Measurements from ENCODE around the gene PEX16.

Gene PEX16

DNA sequence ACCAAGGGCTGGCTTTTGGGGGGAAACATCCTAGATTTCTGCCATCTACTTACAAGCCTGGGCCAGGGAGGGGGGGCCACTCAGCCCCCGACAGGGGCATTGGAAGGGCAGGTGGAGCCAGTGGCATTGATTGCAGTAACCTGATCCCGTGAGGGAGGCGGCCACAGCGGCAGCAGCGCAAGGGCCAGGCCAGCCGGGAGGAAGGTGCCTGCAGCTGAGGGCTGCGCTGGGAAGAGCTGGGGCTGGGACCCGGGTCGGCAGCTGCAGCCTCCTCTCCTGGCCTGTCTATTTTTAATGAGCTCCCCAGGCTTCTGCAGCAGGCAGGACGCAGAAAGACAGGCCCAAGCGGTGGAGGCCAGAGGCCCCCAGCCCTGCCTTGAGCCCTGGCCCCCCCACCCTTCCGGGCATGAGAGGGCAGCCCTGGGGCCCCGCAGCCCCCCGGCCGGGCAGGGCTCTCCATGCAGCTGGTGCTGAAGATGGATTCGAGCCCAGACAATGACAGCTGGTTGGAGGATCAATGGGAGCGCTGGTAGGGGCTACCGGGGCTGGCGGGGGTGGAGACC, 21.2 kb downstream of the PEX16 start:
- DNase-seq = no peak

DNA sequence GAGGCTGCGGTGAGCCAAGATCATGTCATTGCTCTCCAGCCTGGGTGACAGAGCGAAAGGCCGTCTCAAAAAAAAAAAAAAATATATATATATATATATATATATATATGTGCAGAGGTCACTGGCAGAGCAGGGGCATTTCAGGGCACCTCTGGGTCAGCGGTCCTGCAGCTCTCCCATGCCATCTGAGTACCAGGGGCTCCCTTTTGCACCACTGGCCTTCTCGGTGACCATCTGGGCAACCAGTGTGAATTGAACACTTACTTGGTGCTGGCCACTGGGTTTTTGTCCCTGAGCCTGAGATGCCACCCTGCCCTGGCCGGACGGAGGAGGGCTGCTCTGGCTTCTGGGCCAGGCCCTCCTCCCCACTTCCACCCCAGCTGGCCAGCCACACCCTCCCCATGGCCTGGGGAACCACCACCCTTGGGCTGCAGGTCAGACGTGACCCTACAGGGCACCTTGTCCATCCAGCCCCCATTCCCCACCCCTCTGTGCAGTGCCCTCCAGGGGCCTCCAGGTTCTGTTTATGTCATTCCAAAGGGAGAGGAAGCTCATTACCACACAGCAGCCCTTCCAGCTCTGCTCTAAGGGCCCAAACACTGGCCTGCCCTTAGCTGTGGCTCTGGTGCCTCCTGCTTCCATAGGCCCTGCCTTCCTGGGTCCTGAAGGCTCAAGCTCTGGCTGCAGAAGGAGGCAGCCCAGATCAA, 22.0 kb downstream of the PEX16 start:
- no peak for DNase-seq

DNA sequence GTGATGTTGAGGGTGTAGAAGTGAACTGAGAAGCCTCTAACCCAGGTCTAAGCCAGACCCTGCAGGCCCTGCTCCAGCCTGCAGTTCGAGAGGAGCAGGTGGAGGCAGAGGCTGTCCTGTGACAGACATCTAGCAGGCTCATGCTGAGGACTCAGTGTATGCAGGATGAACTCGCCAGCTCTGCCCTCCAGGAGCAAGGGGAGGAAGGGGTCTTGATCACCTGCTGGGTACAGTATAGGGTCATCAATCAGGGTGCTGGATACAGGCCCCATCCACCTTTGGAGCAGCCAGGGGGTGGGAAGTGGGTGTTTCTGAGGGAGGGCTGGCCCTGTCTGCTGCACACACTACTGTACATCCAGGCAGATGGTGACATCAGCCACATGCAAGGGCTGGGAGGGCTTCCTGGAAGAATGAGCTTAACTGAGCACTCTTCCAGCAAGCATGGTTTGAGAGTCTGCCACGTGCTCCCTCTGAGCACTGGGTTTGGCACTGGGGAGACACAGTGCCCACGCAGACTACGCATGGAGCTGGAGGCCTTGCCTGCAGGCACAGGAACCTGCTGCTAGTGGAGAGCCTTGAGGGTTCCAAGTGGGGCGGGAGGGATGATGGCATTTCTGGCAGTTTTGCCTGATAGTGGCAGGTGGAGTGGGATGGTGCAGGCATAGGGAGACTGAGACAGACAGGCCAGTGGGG, 23.0 kb downstream of the PEX16 start:
- no peak for DNase-seq

DNA sequence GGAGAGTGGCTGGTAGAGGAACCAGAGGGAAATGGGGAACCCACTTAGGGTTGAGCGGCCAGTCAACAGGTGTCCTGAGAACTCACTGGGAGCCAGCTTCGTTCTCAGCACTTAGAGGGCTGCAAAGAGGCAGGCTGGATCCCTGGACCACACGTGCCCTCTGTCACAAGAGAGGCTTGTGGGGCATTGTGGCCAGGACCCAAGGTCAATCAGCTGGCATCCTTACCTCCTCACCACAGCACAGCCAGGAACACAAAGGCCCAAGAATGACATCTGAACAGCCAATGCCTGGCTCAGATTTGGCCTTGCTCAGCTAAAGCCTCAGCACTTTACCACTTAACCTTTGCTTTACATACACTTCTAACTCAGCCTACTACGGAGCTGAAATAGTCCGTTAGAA, 24.8 kb downstream of the PEX16 start:
- DNase-seq = no peak

DNA sequence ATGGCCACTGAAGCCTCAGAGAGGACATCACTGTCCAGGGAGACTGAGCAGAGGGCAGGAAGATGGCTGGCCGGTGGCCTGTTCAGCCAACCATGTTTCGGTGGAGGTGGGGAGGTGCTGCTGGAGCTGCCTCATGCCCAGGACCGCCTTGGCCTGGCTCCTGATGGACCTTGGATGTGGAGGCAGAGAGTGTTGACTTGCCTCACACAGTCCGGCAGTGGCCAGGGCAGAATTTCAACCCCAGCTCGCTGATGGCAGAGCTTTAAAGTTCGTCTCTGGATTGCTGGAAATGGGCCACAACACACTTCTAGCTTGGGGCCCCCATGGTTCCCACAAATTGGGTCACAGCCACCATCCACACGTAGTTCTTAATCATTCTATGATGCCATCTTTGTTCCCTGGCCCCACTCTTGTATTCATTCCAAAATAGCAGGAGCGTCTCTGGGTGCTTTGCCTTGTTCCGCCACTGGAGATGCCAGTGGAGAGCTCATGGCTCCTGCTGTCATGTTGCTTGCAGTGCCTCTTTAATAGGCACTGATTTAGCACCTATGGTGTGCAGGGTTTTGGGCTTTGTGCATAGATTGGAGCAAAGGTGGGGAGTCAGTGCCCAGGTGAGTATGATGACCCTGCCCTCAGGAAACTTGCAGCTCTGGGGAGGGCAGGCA, 26.7 kb downstream of the PEX16 start:
- DNase-seq = no peak

DNA sequence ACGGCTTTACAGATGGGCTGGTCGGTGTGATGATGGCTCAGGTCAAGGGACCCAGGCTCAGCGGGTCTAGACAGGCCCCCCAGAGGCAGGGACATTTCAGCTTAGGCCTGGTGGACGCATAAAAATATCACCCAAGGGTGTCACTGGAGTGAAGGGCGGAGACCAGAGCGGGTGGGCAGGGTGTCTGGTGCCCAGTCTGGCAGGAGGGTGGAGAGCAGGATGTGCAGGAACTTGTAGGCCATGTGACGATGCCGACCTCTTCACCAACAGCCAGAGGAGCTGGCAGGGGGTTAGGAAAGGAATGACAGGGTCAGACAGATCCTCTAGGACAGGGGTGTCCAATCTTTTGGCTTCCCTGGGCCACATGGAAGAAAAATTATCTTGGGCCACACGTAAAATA, 27.7 kb downstream of the PEX16 start:
- no peak for DNase-seq

DNA sequence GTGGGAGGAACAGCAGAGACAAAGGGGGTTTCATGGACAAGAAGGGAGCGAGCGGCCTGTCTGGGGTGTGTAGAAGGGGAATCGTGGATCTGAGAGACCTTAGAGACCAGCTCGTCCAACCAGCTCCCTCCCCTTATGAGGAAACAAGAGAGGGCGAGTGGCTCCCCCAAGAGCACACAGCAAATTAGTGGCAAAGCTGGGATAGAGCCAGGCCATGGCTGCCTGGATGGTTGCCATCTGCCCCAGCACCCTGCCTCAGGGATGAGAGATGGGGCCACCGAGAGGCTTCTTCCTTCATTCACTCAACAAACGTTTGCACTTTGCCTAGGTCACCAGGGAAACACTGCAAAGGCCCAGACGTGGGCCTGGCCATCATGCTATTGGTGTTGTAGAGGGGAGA, 28.1 kb downstream of the PEX16 start:
- no peak for DNase-seq

DNA sequence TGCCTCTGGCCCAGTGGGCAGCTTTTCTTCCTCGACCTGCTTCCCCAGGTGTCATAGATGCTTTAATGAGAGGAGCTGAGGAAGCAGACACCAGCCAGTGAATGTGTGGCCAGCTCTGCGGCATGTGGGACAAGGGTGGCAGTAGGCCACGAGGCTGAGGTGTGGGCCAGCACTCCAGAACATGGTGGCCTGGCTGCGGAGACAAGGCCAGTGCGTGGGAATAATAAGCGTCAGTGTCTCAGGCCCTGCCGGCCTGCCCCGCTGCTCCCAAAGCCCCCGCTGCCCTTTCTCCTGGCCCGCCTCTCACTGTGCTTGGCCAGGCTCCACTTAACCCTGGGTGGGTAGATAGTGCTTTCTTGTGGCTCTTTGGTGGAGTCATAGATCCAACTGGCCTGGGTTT, 30.1 kb downstream of the PEX16 start:
- DNase-seq = no peak

DNA sequence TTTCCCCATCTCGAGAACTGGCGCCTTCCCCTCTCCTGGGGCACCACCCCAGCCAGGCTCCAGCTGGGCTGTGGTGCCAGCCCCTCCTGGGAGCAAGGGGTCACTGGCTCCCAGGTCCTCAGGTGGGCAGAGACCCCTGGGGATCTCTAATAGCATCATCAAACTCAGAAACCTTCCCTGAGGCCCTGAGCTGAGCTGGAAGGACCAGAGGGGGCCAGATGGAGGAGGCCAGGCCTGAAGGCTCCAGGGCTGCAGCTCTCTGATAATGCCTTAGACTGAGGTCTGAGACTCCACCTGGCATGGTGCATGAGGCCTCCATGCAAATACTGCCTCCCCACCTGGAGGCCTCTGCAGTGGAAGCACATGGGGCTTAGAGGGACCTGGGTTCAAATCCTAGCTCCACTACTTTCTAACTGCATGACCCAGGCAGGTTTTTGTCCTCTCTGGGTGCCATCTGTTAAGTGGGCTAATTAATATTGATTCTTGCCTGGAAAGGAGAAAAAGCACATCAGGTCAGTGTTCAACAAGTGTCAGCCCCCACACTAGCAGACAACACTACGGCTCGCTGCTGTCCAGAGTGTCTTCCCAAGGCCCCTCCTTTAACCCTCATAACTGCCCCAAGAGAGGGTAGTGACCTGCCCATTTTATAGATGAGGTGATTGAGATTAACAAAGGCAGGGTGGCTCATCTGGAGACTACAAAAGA, 30.7 kb downstream of the PEX16 start:
- DNase-seq = no peak

DNA sequence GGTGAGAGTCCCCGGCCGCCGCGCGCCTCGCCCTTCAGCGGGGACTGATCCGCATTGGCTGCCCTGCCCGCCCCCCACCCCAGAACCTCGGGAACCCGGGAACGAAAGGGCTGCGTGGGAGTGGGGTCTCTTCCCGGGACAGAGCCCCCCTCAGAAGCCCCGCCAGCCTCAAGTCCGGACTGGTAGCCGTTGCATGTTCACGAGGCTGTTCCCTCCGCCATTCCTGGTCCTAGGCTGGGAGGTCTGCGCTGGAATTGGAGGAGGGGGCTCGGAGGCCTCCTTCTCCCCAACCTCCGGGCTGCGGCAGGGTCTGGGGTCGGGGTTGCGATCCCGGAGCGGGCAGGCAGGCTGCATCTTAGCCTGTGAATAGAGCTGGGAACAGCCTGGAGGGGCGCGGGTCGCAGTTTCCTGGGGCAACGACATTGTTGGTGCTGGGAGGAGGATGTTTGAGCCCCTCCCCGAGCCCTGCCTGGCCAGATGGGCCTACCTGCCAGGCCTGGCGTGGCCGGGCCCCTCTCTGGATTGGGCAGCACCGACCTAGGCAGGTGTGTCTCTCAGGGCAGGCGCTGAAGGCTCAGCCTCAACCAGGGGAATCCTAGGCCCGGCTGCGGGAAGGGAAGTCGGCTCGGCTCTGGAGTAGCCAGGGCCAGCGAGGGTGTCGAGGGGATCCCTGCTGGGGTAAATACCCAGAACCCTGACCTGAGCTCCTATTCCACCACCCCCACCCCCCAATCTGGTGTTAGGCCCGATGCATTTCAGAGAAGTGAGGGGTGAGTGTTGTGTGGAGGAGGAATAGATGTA, 31.6 kb downstream of the PEX16 start:
- DNase-seq = no peak

DNA sequence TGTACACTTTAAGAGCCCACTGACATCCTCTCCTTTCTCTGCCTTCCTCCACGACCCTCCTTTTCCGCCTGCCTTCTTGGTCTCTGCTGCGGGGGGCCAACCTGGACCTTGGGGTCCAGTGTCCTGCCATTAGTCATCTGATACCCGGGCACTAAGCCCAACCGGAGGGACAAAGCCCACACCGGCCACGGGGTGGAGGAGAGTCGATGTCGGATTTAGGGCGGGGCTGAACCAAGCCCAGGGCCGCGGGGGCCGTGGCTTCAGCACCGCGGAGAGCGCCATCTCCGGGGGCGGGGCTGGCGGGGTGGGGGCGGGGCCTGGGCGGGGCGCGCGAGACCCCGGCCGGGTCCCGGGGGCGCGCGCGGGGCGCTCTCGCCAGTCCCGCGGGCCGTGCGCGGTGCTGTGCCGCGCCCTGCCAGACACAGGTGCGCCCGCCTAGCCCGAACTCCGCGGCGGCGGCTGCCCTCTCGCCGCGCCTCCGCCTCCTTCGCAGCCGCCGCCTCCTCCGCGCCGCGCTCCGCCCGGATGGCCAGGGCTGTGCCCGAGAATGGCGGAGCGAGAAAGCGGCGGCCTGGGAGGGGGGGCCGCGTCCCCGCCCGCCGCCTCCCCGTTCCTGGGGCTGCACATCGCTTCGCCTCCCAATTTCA, 32.3 kb downstream of the PEX16 start, which contains the start of gene MAPK8IP1:
Gene MAPK8IP1 (plus strand): TSS at position 378 of the 647 bp plus-strand sequence. CDS start 170 bp downstream, at position 548.
- no peak for DNase-seq

DNA sequence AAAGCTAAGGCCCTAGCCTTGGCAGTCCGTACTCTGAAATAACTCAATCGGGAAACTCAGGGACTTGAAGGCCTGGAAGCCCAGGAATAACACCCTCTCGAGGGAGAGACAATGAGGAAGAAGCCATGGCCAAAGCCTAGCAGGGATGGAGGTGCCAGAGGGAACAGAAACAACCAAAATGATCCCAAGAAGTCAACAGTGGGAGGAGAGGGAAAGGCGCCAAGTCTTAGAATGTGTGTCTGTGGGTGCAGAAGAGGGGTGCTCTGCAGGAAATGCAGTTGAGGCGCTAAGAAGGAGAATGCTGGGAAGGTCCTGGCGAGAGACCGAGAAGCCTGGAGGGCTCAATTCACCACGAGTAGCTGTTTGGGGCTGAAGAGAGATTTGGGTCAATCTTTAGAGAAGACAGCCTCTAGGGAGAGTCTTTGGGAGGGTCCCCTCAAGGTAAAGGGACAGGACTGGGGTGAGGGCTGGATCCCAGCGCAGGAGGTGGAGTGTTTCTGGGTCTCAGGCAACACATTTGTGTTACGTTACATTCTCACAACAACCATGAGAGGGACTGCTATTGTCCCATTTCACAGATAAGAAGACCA, 33.0 kb downstream of the PEX16 start:
- no peak for DNase-seq

DNA sequence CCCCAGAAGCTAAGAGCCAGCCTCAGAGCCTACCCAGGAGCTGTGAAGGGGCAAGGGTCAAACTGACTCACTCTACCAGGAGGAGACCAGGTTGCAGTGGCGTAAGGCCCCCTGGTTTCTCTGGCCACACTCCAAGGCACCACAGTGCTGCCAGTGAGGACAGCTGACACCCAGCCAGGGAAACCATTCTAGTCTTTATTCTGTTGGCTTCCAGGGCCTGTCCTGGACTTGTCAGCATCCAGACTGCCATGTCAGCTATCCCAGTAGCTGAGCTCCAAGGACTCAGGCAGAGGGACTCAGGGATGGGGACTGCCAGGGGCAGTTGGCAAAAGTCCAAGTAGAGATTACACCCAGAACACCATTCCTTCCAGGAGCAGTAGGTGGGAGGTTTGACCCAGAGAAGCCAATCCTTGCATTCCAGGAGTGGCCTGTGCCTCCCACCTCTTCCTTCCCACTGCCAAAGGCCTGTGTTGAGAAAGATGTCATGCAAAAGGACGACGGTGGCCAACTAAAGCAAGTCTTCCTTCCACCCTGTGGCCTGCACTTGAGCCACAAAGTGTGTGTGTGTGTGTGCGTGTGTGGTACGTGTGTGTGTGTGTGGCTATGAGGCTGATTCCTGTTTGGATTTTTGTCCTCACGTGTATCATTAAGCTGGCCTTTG, 35.8 kb downstream of the PEX16 start:
- no peak for DNase-seq

DNA sequence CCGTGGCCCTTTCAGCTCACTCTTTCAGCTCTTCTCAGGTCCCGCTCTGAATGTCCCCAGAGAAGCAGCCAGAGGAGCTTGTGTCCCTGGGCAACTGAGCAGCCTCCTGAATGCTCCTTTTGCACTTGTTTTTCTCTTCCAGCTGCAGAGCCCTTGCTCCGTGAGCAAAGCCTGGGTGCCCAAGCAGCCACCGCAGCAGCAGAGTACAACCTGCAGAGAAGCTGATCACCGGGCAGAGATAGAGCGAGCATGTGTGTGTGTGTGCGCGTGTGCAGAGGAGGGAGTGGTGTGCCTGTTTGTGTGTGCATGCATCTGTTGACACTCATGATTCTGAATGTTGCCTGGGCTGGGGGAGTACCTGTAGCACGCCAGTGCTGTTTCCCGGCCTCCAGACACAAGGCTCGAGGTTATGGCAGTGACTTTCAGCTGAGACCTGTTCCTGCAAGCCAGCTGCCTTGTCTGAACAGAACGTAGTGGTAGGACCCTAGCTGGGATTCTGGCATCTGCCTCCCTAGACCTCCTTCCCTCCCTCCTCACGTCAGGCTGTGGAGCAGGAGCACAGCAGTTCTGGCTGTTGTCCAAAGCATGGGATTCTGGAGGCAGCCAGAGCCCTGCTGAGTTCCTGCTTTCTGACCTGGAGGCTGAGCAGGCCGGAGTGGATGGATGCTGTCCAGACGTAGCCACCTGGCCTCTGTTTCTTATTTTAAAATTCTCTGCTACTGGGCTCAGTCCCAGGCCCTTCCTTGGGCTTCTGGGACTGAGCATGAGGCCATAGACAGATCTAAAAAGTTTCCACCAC, 36.7 kb downstream of the PEX16 start:
- no peak for DNase-seq

DNA sequence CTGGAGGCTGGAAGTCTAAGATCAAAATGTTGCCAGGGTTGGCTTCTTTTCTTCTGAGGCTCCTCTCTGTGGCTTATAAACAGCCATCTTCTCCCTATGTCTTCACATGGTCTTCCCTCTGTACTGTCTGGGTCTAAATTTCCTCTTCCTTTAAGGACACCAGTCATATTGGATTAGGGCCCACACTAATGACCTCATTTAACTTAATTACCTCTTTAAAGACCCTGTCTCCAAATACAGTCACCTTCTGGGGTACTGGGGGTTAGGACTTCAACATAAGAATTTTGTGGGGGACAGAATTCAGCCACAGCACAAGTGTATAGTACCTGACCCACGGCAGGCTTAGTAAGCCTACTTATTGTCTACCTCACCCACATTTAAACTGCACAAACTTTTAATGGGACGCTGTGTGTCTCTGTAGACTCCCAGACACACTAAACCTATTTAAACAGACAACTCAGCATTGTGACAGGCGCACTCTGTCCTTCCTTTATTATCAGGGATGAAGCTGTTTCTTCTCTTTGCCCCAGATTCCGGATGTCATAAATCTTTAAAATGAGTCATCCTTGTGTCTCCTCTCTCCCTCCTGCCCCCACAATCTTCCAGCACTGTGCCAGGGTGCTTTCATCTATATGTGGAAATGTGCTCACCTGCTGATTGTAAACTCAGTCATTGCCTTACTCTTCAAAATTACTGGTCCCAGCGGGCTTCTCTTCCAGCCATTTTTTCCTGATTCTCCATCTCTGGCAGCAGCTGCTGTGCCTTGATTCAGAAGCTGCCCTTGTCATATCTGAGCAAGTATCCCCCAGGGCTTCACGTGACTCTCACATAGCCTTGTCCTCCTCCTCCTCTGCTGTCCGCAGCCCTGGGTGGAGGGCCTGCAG, 37.6 kb downstream of the PEX16 start:
- no peak for DNase-seq

DNA sequence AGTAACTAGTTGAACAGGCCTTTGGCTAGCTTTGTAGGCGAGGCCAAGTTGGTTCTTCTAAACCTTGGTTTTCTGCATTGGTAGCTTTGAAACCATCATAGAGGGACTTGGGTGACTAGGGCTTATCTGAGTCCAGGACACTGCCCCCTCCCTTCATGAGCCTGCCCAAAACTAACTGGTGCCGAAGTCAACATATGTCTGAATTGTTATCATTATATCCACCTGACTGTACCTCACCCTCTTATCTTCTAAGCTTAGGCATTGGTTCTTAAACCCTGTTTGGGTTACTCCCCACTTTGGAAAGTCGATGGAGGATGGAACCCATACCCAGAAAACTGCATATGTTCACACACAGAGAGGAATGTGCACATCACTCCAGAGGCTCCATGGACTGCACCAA, 39.8 kb downstream of the PEX16 start:
- DNase-seq = no peak

DNA sequence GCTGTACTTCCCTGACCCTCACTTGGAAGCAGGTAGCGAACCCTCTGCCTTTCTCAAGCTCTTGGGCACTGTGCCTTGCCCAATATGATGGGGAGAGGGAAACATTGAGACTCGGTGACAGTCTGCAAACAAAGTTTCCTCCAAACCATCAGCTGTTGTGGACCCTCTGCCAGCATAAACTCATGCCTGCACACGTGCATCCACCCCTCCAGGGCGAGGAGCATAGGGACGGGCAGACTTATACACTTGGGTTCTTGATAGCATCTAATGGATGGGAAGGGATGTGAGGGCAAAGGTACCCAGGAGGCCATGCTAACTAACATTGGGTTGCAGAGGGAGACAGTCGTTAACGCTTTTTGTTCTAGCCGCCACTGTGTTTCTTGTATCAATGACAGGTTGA, 40.5 kb downstream of the PEX16 start:
- DNase-seq = no peak

DNA sequence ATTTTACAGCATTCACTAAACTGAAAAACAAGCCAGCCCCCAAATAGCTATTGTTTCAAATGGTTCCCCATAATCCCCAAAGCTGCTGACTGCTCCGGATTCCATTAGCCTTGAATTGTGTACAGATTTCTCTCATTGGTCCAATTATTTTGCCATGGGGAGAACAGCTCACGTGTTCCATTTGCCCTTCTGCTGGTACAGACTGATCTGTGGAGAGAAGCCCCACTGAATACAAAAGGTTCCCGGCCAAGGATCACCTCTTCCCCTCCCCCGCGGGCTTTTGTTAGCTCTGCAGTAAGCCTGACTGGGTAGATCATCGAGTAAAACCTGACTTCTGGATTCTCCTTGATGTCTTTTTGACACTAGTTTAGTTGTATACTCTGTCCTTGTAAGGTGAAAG, 41.3 kb downstream of the PEX16 start:
- no peak for DNase-seq
